ENCODE measurements around the gene SSB.
A peak's percentile ranks its signal among the peaks of the same experiment; 100 is the strongest.
"Not testable (repeated sequence)": the region's sequence is repeated elsewhere in the genome, so short reads cannot be mapped to it uniquely, and the experiment has no call there.

SSB gene

GRCh38 chr2:169790581-169790980 is 8.1 kb upstream of the SSB start:
- no peak for DNase-seq

- no peak for DNase-seq
These were observed 3.5 kb upstream of the SSB start for GRCh38 chr2:169795181-169795580.

- DNase-seq: no peak
These were observed 2.2 kb upstream of the SSB start for GRCh38 chr2:169796441-169796840.

GRCh38 chr2:169797601-169798000 is 1.1 kb upstream of the SSB start:
- DNase-seq: no peak

GRCh38 chr2:169798397-169798717 is 314 bp upstream of the SSB start:
- no peak for DNase-seq

GRCh38 chr2:169803480-169803879 is 4.8 kb downstream of the SSB start:
- DNase-seq: no peak

- no peak for DNase-seq
These were observed 7.9 kb downstream of the SSB start for GRCh38 chr2:169806586-169806985.

- no peak for DNase-seq
These were observed 9.6 kb downstream of the SSB start for GRCh38 chr2:169808221-169808620.

- DNase-seq: no peak
These were observed 17.2 kb downstream of the SSB start for GRCh38 chr2:169815849-169816248.

- DNase-seq: not testable (repeated sequence)
These were observed 18.3 kb downstream of the SSB start for GRCh38 chr2:169816961-169817360.

GRCh38 chr2:169817369-169817768 is 18.7 kb downstream of the SSB start:
- DNase-seq: not testable (repeated sequence)

GRCh38 chr2:169818241-169818640 is 19.6 kb downstream of the SSB start:
- no peak for DNase-seq

GRCh38 chr2:169819106-169819505 is 20.4 kb downstream of the SSB start:
- DNase-seq: no peak

GRCh38 chr2:169820101-169820500 is 21.4 kb downstream of the SSB start:
- not testable (repeated sequence) for DNase-seq

- DNase-seq: no peak
These were observed 23.4 kb downstream of the SSB start for GRCh38 chr2:169822036-169822435.

- DNase-seq: no peak
These were observed 24.2 kb downstream of the SSB start for GRCh38 chr2:169822785-169823392.

- no peak for DNase-seq
These were observed 25.3 kb downstream of the SSB start for GRCh38 chr2:169823996-169824372.

- peak; percentile 88 for DNase-seq
These were observed 26.0 kb downstream of the SSB start, which contains the start of gene METTL5 for GRCh38 chr2:169824373-169825333. TSS of gene METTL5 (minus strand) at chr2:169824905. CDS start at chr2:169824597, 308 bp downstream.

- peak; percentile 90 for DNase-seq
These were observed 28.8 kb downstream of the SSB start, which contains the start of gene UBR3 for GRCh38 chr2:169827272-169828140. TSS of gene UBR3 (plus strand) at chr2:169827454. CDS start at chr2:169827508, 54 bp downstream.

GRCh38 chr2:169828141-169828811 is 29.6 kb downstream of the SSB start:
- DNase-seq: peak; percentile 52

GRCh38 chr2:169834401-169834800 is 35.7 kb downstream of the SSB start:
- DNase-seq: no peak

- no peak for DNase-seq
These were observed 40.2 kb downstream of the SSB start for GRCh38 chr2:169838743-169839489.
